GM10847 (cell line): ENCODE data around the gene CFHR5.

Experiments used
- POLR2A ChIP-seq: IDR thresholded peaks from 2 replicates; pipeline ENCODE4 v1.6.1; 2011; ENCODE audit not compliant: insufficient read length; ENCODE audit errors: extremely low read depth

Gene CFHR5

GRCh38 chr1:197013234-197013633 lies 35.9 kb downstream of the CFHR5 start:
- no peak for TF ChIP-seq POLR2A

GRCh38 chr1:197016751-197017150 lies 39.4 kb downstream of the CFHR5 start:
- TF ChIP-seq POLR2A = no peak

GRCh38 chr1:197017558-197018146 lies 40.3 kb downstream of the CFHR5 start:
- TF ChIP-seq POLR2A = no peak

- TF ChIP-seq POLR2A = no peak
These were observed 44.4 kb downstream of the CFHR5 start for GRCh38 chr1:197021716-197022115.

- no peak for TF ChIP-seq POLR2A
These were observed 47.1 kb downstream of the CFHR5 start for GRCh38 chr1:197024460-197024859.

GRCh38 chr1:197027359-197027758 lies 50.0 kb downstream of the CFHR5 start:
- TF ChIP-seq POLR2A = no peak

- no peak for TF ChIP-seq POLR2A
These were observed 52.4 kb downstream of the CFHR5 start for GRCh38 chr1:197029749-197030148.

- TF ChIP-seq POLR2A = no peak
These were observed 59.5 kb downstream of the CFHR5 start for GRCh38 chr1:197036861-197037260.

GRCh38 chr1:197041486-197042353 lies 64.4 kb downstream of the CFHR5 start:
- no peak for TF ChIP-seq POLR2A

- no peak for TF ChIP-seq POLR2A
These were observed 65.5 kb downstream of the CFHR5 start for GRCh38 chr1:197042676-197043341.

- no peak for TF ChIP-seq POLR2A
These were observed 71.7 kb downstream of the CFHR5 start for GRCh38 chr1:197049100-197049499.
